ENCODE results near the gene ARHGAP24.

The ARHGAP24 gene

GRCh38 chr4:85779165-85779564 lies 304.2 kb downstream of the ARHGAP24 start:
- POLR2A ChIA-PET, result interaction anchor here (1.1 kb wide), 1 partner anchor 17 kb away, joined by 4 read pairs; no protein-coding TSS in a partner anchor
- CTCF ChIA-PET, result interaction anchor here (0.9 to 2.9 kb wide), 14 partner anchors 8 to 695 kb away, joined by 3 to 37 read pairs (median 4); no protein-coding TSS in a partner anchor

DNA sequence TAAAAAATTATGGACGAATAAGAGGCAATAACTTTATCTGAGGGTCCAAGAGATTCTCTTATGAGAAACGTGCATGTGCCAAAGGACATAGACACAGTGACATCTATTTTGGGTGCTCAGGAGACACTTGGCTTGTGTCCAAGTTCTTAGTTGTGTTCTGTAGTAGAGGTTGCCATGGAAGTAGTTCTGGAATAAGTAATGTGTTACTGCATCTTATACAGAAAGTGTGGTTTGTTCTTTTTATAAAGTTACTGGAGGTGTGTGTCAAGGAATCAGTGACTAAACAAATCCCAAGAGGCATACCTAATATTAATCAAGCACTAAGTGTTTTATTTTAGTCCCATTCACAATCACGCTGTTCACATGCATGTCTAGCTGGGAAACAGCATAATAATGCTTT lies 305.7 kb downstream of the ARHGAP24 start:
- CTCF ChIA-PET, result interaction anchor here (1.0 to 1.4 kb wide), 3 partner anchors 15 to 268 kb away, joined by 3 to 7 read pairs (median 3); no protein-coding TSS in a partner anchor
- no peak for TF ChIP-seq CTCF (IDR thresholded peaks at IDR 0.05; ENCODE audit: insufficient read depth, low read length, missing control alignments)

More at GRCh38 chr4:85779165-85779564, 304.2 kb downstream of the ARHGAP24 start:
- TF ChIP-seq CTCF (IDR thresholded peaks at IDR 0.05; ENCODE audit: insufficient read depth, low read length, missing control alignments), result no peak
- no peak for DNase-seq (ENCODE audit: low read depth, low spot score)
- peak overlapping the region; percentile 45 for H3K4me3 ChIP-seq (ENCODE audit: low read depth, low read length)

GRCh38 chr4:85783483-85783882 lies 308.5 kb downstream of the ARHGAP24 start:
- ChIA-PET CTCF (interaction anchor here (0.9 to 2.6 kb wide), 2 partner anchors 13 to 17 kb away, joined by 3 to 18 read pairs; no protein-coding TSS in a partner anchor), POLR2A (no interaction called here)
- DNase-seq (ENCODE audit: low read depth, low spot score), result peak; percentile 80
- no peak for TF ChIP-seq CTCF (IDR thresholded peaks at IDR 0.05; ENCODE audit: insufficient read depth, low read length, missing control alignments)
- no peak overlapping the region for H3K4me3 ChIP-seq (ENCODE audit: low read depth, low read length)

More for the DNA sequence above, 305.7 kb downstream of the ARHGAP24 start:
- no peak for DNase-seq (ENCODE audit: low read depth, low spot score)
- H3K4me3 ChIP-seq (ENCODE audit: low read depth, low read length), result no peak overlapping the region
- POLR2A ChIA-PET, result no interaction called here

GRCh38 chr4:85783900-85784299 lies 308.9 kb downstream of the ARHGAP24 start:
- no peak for TF ChIP-seq CTCF (IDR thresholded peaks at IDR 0.05; ENCODE audit: insufficient read depth, low read length, missing control alignments)
- H3K4me3 ChIP-seq (ENCODE audit: low read depth, low read length), result no peak overlapping the region
- CTCF ChIA-PET, result interaction anchor here (0.9 to 2.6 kb wide), 2 partner anchors 13 to 17 kb away, joined by 3 to 18 read pairs; no protein-coding TSS in a partner anchor
- no peak for DNase-seq (ENCODE audit: low read depth, low spot score)
- POLR2A ChIA-PET, result no interaction called here

GRCh38 chr4:85784348-85784747 lies 309.4 kb downstream of the ARHGAP24 start:
- ChIA-PET CTCF (interaction anchor here (2.6 kb wide), 1 partner anchor 13 kb away, joined by 18 read pairs; no protein-coding TSS in a partner anchor), POLR2A (no interaction called here)
- no peak overlapping the region for H3K4me3 ChIP-seq (ENCODE audit: low read depth, low read length)
- DNase-seq (ENCODE audit: low read depth, low spot score), result no peak
- no peak for TF ChIP-seq CTCF (IDR thresholded peaks at IDR 0.05; ENCODE audit: insufficient read depth, low read length, missing control alignments)

- no peak for DNase-seq (ENCODE audit: low read depth, low spot score)
- H3K4me3 ChIP-seq (ENCODE audit: low read depth, low read length), result no peak overlapping the region
- POLR2A ChIA-PET, result no interaction called here
- TF ChIP-seq CTCF (IDR thresholded peaks at IDR 0.05; ENCODE audit: insufficient read depth, low read length, missing control alignments), result no peak
- CTCF ChIA-PET, result interaction anchor here (2.6 kb wide), 1 partner anchor 12 kb away, joined by 18 read pairs; no protein-coding TSS in a partner anchor
Observed at GRCh38 chr4:85784947-85785346, 310.0 kb downstream of the ARHGAP24 start.

Measured in AG04449 (cell line).